Ishikawa (cell line): ENCODE measurements around the gene NFIB.

Experiments used
- EP300 ChIP-seq: IDR thresholded peaks from 2 replicates; pipeline ENCODE4 v1.6.1; 2012; ENCODE audit warnings: borderline replicate concordance
- MAX ChIP-seq: IDR thresholded peaks from 2 replicates; pipeline ENCODE4 v1.6.1; 2012
- NFIC ChIP-seq: IDR thresholded peaks from 2 replicates; pipeline ENCODE4 v1.6.1; 2012
- REST ChIP-seq: IDR thresholded peaks from 2 replicates; pipeline ENCODE4 v1.6.1; 2012; ENCODE audit warnings: low read depth, mild to moderate bottlenecking
- TAF1 ChIP-seq: IDR thresholded peaks from 2 replicates; pipeline ENCODE4 v1.6.1; 2012; ENCODE audit warnings: low read depth, mild to moderate bottlenecking
- TCF12 ChIP-seq: IDR thresholded peaks from 2 replicates; pipeline ENCODE4 v1.6.1; 2012; ENCODE audit warnings: low read depth
- TEAD4 ChIP-seq: IDR thresholded peaks from 2 replicates; pipeline ENCODE4 v1.6.1; 2012
- YY1 ChIP-seq: IDR thresholded peaks from 2 replicates; pipeline ENCODE4 v1.6.1; 2012; ENCODE audit warnings: low read depth

- no peak for TF ChIP-seq TAF1
- no peak for TF ChIP-seq EP300
- TF ChIP-seq MAX: no peak
- TF ChIP-seq REST: no peak
- no peak for TF ChIP-seq TEAD4
- no peak for TF ChIP-seq TCF12
- no peak for TF ChIP-seq NFIC
- TF ChIP-seq YY1: no peak
Observed at GRCh38 chr9:14218253-14218652, 95.7 kb downstream of the NFIB start.
